Measurements from ENCODE around the gene PPP1R3C.

PPP1R3C gene

GRCh38 chr10:91598211-91598977 lies 34.5 kb downstream of the PPP1R3C start:
- DNase-seq, result no peak

- DNase-seq, result no peak
Measured at GRCh38 chr10:91597197-91597881, 35.5 kb downstream of the PPP1R3C start.

- DNase-seq, result no peak
Measured at GRCh38 chr10:91596825-91597196, 36.1 kb downstream of the PPP1R3C start.

GRCh38 chr10:91593834-91594233 lies 39.0 kb downstream of the PPP1R3C start:
- DNase-seq, result no peak

- no peak for DNase-seq
Measured at GRCh38 chr10:91593366-91593765, 39.5 kb downstream of the PPP1R3C start.

- DNase-seq, result no peak
Measured at GRCh38 chr10:91592266-91592975, 40.5 kb downstream of the PPP1R3C start.

- no peak for DNase-seq
Measured at GRCh38 chr10:91591797-91592174, 41.1 kb downstream of the PPP1R3C start.

GRCh38 chr10:91590904-91591796 lies 41.7 kb downstream of the PPP1R3C start:
- DNase-seq, result no peak

- DNase-seq, result no peak
Measured at GRCh38 chr10:91590142-91590903, 42.5 kb downstream of the PPP1R3C start.

GRCh38 chr10:91589658-91590035 lies 43.2 kb downstream of the PPP1R3C start:
- DNase-seq, result no peak

GRCh38 chr10:91589015-91589657 lies 43.7 kb downstream of the PPP1R3C start:
- no peak for DNase-seq

GRCh38 chr10:91587710-91588638 lies 44.9 kb downstream of the PPP1R3C start:
- DNase-seq, result no peak

- no peak for DNase-seq
Measured at GRCh38 chr10:91582153-91582554, 50.7 kb downstream of the PPP1R3C start.

GRCh38 chr10:91579329-91579985 lies 53.4 kb downstream of the PPP1R3C start:
- no peak for DNase-seq

All from stimulated activated CD4-positive, alpha-beta T cell treated with anti-CD3 and anti-CD28 coated beads, Interleukin-15, amount 100 ng/mL, for 24 hours (primary cell).